Measurements from ENCODE around the gene GIMD1.
"Not testable (repeated sequence)": the region's sequence is repeated elsewhere in the genome, so short reads cannot be mapped to it uniquely, and the experiment has no call there.

GIMD1 gene

GRCh38 chr4:106368678-106369077, at the start of gene GIMD1:
Gene GIMD1 (minus strand): TSS chr4:106368778. CDS start chr4:106367435, 1,343 bp downstream.
- DNase-seq: no peak

- no peak for DNase-seq
These were observed 45.8 kb upstream of the GIMD1 start for GRCh38 chr4:106414366-106414765.

- DNase-seq: no peak
These were observed 41.6 kb upstream of the GIMD1 start for GRCh38 chr4:106409901-106410889.

- not testable (repeated sequence) for DNase-seq
These were observed 39.4 kb upstream of the GIMD1 start for GRCh38 chr4:106408004-106408403.

- DNase-seq: no peak
These were observed 32.6 kb upstream of the GIMD1 start for GRCh38 chr4:106401157-106401556.

GRCh38 chr4:106398898-106399297, 30.3 kb upstream of the GIMD1 start:
- DNase-seq: not testable (repeated sequence)

- no peak for DNase-seq
These were observed 27.0 kb upstream of the GIMD1 start for GRCh38 chr4:106395582-106395981.

- no peak for DNase-seq
These were observed 17.3 kb upstream of the GIMD1 start for GRCh38 chr4:106385853-106386393.

GRCh38 chr4:106384878-106385277, 16.3 kb upstream of the GIMD1 start:
- DNase-seq: no peak

GRCh38 chr4:106380179-106380578, 11.6 kb upstream of the GIMD1 start:
- no peak for DNase-seq

- DNase-seq: no peak
These were observed 4.4 kb upstream of the GIMD1 start for GRCh38 chr4:106373026-106373425.

- DNase-seq: no peak
These were observed 2.6 kb upstream of the GIMD1 start for GRCh38 chr4:106371161-106371560.

GRCh38 chr4:106370214-106370613, 1.6 kb upstream of the GIMD1 start:
- no peak for DNase-seq

- peak; percentile 16 for DNase-seq
These were observed 980 bp upstream of the GIMD1 start for GRCh38 chr4:106369456-106370060.

GRCh38 chr4:106367072-106367471, 1.5 kb downstream of the GIMD1 start:
- DNase-seq: no peak

- no peak for DNase-seq
These were observed 2.6 kb downstream of the GIMD1 start for GRCh38 chr4:106366026-106366425.

- no peak for DNase-seq
These were observed 3.0 kb downstream of the GIMD1 start for GRCh38 chr4:106365613-106366012.

GRCh38 chr4:106364282-106364681, 4.3 kb downstream of the GIMD1 start:
- DNase-seq: no peak

GRCh38 chr4:106362086-106362825, 6.3 kb downstream of the GIMD1 start:
- DNase-seq: no peak

- no peak for DNase-seq
These were observed 9.7 kb downstream of the GIMD1 start for GRCh38 chr4:106358899-106359298.

GRCh38 chr4:106355193-106355592, 13.4 kb downstream of the GIMD1 start:
- no peak for DNase-seq

GRCh38 chr4:106353786-106354185, 14.8 kb downstream of the GIMD1 start:
- DNase-seq: no peak

GRCh38 chr4:106351016-106351415, 17.6 kb downstream of the GIMD1 start:
- DNase-seq: no peak

Measured in stimulated activated CD4-positive, alpha-beta T cell treated with anti-CD3 and anti-CD28 coated beads, Interleukin-15, amount 100 ng/mL, for 24 hours (primary cell).